Keratinocyte (primary cell): ENCODE results near the gene SMNDC1. TPM values are rescaled to one million over a fixed set of nuclear protein-coding genes. Genes with fewer than 3 reads are reported as not detected.

Experiments
- DNase-seq: peaks from one replicate; pipeline ENCODE4 v3.0.0-alpha.2; 2011; ENCODE audit warnings: low read depth, missing footprints, low spot score
- FAIRE-seq: peaks from 2 replicates; lab custom pipeline; 2011; peaks lifted over from hg19 to GRCh38; lab: Jason Lieb, UNC
- H2AFZ ChIP-seq: 2 replicates; pipeline ENCODE4 v1.6.0; 2012; ENCODE audit warnings: low read length, control low read depth, inconsistent platforms; ENCODE audit not compliant: control insufficient read depth
- H3K27ac ChIP-seq: 2 replicates; pipeline ENCODE4 v1.5.1; 2011; ENCODE audit warnings: low read length; ENCODE audit not compliant: control insufficient read depth, insufficient read depth
- H3K27me3 ChIP-seq: 3 replicates; pipeline ENCODE4 v1.6.0; 2011; ENCODE audit warnings: low read length; ENCODE audit not compliant: control insufficient read depth, insufficient read depth; ENCODE audit errors: extremely low read depth
- H3K36me3 ChIP-seq, 2 experiments: 2 replicates in 1 of 2; 3 replicates in 1 of 2; pipeline ENCODE4 v1.5.1; 2011; ENCODE audit warnings: low read length in 2 of 2, mild to moderate bottlenecking in 1 of 2; ENCODE audit not compliant: control insufficient read depth in 2 of 2, insufficient read depth in 2 of 2; ENCODE audit errors: extremely low read depth in 1 of 2
- H3K4me1 ChIP-seq: 3 replicates; pipeline ENCODE4 v1.5.1; 2011; ENCODE audit warnings: low read length; ENCODE audit not compliant: control insufficient read depth, insufficient read depth; ENCODE audit errors: extremely low read depth
- H3K4me2 ChIP-seq: 3 replicates; pipeline ENCODE4 v1.6.0; 2011; ENCODE audit warnings: low read depth, low read length; ENCODE audit not compliant: control insufficient read depth, insufficient read depth; ENCODE audit errors: extremely low read depth
- H3K4me3 ChIP-seq, 3 experiments: fragments of 200-600 bp in 1 of 3; sonication (generic) in 1 of 3; 2 replicates in 2 of 3; 3 replicates in 1 of 3; pipeline ENCODE4 v1.5.1; 2011 to 2016; ENCODE audit warnings: low read length in 3 of 3, mild to moderate bottlenecking in 3 of 3, control low read depth in 2 of 3, inconsistent platforms in 1 of 3, low read depth in 1 of 3, mixed read lengths in 1 of 3, mixed run types in 1 of 3, moderate library complexity in 1 of 3; ENCODE audit not compliant: control insufficient read depth in 2 of 3, insufficient read depth in 2 of 3; ENCODE audit errors: extremely low read depth in 1 of 3
- H3K79me2 ChIP-seq: 2 replicates; pipeline ENCODE4 v1.6.0; 2012; ENCODE audit warnings: low read length; ENCODE audit not compliant: control insufficient read depth, insufficient read depth
- H3K9ac ChIP-seq: 3 replicates; pipeline ENCODE4 v1.6.0; 2011; ENCODE audit warnings: low read length; ENCODE audit not compliant: control insufficient read depth, insufficient read depth; ENCODE audit errors: extremely low read depth
- H3K9me1 ChIP-seq: 3 replicates; pipeline ENCODE4 v1.6.0; 2011; ENCODE audit warnings: low read length; ENCODE audit not compliant: control insufficient read depth, insufficient read depth; ENCODE audit errors: extremely low read depth
- H3K9me3 ChIP-seq: 2 replicates; pipeline ENCODE4 v1.5.1; 2012; ENCODE audit warnings: low read depth, low read length; ENCODE audit not compliant: control insufficient read depth
- H4K20me1 ChIP-seq: 3 replicates; pipeline ENCODE4 v1.6.0; 2011; ENCODE audit warnings: low read length; ENCODE audit not compliant: control insufficient read depth, insufficient read depth; ENCODE audit errors: extremely low read depth
- EZH2 ChIP-seq: IDR thresholded peaks from one replicate; pipeline ENCODE4 v1.6.1; 2012; ENCODE audit warnings: inconsistent platforms, mild to moderate bottlenecking, low read length, moderate library complexity
- dilution Hi-C: fragments of 300-500 bp; cut with MboI; formaldehyde crosslinking; loops from one replicate; pipeline ENCODE4 v1.7.0; 2020; ENCODE audit warnings: low sequenced_read_pairs; ENCODE audit not compliant: extremely low pct_ligation_motif_present
- polyA plus RNA-seq, 5 experiments: library from polyadenylated mRNA; depleted of rRNA in 3 of 5; stranded (reverse) in 3 of 5; stranded (forward) in 1 of 5; unstranded in 1 of 5; fragments of >200 nt; gene quantifications; 1 replicate in 1 of 5; 2 replicates in 3 of 5; 3 replicates in 1 of 5; pipeline versions ENCODE4 v1.2.1 to v1.2.3, GENCODE V29; 2011 to 2012; ENCODE audit warnings: missing spikeins in 2 of 5, low read depth in 1 of 5, low replicate concordance in 1 of 5
- TF ChIP-seq, protein P1 (sequence below), 3 experiments: IDR thresholded peaks in 1 of 3; conservative IDR thresholded peaks in 1 of 3; optimal IDR thresholded peaks in 1 of 3; 2 replicates in 2 of 3; 3 replicates in 1 of 3; pipeline versions ENCODE3 to v1.5.1; 2011; ENCODE audit warnings: low read length in 3 of 3, mild to moderate bottlenecking in 3 of 3, moderate library complexity in 2 of 3, control low read depth in 1 of 3, inconsistent platforms in 1 of 3; ENCODE audit not compliant: insufficient read depth in 2 of 3; ENCODE audit errors: extremely low read depth in 1 of 3

SMNDC1 gene
- polyA plus RNA-seq, 1 donor (not counting 4 experiments of a cell fraction or from before 2014, with no cell fraction given) = 19.8 TPM

DNA sequence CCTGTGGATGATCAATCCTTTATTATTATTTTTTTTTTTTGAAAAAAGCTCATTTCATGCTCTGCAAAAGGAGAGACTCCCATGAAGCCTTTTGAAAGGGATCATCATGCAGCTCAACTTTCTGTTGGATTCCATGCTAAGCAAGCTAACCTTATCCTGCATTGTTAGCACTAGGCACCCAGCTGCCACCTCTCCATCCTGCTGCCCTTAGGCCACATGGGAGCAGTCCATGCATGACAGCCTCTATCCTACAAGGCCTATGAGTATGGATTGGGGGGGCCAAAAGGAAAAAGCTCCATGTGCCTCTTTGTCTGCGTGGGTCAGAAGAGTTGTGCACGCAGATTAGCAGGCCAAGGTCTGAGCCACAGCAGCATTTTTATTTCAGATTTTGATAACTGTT is 19.2 kb downstream of the SMNDC1 start:
- DNase-seq = no peak
- Histone ChIP-seq H3K4me1 (no peaks in the 10 kb centered on the region), H3K4me3 (no peak overlapping the region), H3K9me1 (no peaks in the 10 kb centered on the region), H3K27ac (no peak overlapping the region), H3K9me3 (no peaks in the 10 kb centered on the region), H3K9ac (no peak overlapping the region), H4K20me1 (no peaks in the 10 kb centered on the region), H2AFZ (no peak overlapping the region), H3K79me2 (no peaks in the 10 kb centered on the region), H3K36me3 (peaks cover 0 to 2% of the 10 kb centered on the region in 2 experiments), H3K4me2 (no peak overlapping the region), H3K27me3 (no peaks in the 10 kb centered on the region)
- TF ChIP-seq, protein P1, sequence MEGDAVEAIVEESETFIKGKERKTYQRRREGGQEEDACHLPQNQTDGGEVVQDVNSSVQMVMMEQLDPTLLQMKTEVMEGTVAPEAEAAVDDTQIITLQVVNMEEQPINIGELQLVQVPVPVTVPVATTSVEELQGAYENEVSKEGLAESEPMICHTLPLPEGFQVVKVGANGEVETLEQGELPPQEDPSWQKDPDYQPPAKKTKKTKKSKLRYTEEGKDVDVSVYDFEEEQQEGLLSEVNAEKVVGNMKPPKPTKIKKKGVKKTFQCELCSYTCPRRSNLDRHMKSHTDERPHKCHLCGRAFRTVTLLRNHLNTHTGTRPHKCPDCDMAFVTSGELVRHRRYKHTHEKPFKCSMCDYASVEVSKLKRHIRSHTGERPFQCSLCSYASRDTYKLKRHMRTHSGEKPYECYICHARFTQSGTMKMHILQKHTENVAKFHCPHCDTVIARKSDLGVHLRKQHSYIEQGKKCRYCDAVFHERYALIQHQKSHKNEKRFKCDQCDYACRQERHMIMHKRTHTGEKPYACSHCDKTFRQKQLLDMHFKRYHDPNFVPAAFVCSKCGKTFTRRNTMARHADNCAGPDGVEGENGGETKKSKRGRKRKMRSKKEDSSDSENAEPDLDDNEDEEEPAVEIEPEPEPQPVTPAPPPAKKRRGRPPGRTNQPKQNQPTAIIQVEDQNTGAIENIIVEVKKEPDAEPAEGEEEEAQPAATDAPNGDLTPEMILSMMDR (optimal IDR thresholded peaks at IDR 0.05 in 1 of 3, IDR thresholded peaks at IDR 0.05 in 1 of 3, conservative IDR thresholded peaks at IDR 0.05 in 1 of 3; ENCODE audit: extremely low read depth in 1 of 3, insufficient read depth in 2 of 3, low read length in 3 of 3) = no peak
- no peak for TF ChIP-seq EZH2
- dilution Hi-C loops = loop anchor here (25.0 kb wide), 1 partner anchor 148 kb away; no protein-coding TSS in a partner anchor
- no peak for FAIRE-seq

DNA sequence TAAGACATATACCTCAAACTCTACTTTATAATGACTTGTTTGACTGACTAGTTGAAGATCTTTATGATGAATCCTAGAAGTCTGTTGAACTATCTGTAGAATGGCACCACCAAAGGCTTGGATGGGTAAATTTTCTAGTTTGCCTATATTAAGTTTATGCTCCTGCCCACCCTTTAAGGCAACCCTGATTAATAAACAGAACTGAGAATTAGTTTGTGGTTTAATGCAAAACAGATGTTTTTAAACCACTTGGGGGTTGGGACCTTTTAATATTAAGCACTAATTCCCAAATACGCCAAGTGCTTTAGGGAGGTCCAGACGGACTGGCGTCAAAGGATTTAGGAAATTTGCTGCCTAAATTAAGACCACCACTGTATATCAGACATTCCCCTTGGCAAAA is 20.5 kb downstream of the SMNDC1 start:
- dilution Hi-C loops = loop anchor here (25.0 kb wide), 1 partner anchor 147 kb away; no protein-coding TSS in a partner anchor

More for the DNA sequence above, 20.5 kb downstream of the SMNDC1 start:
- no peaks in the 10 kb centered on the region for H3K27me3 ChIP-seq
- H3K27ac ChIP-seq = no peak overlapping the region
- H3K9me3 ChIP-seq = no peaks in the 10 kb centered on the region
- no peak for TF ChIP-seq EZH2
- TF ChIP-seq, protein P1 (optimal IDR thresholded peaks at IDR 0.05 in 1 of 3, IDR thresholded peaks at IDR 0.05 in 1 of 3, conservative IDR thresholded peaks at IDR 0.05 in 1 of 3; ENCODE audit: extremely low read depth in 1 of 3, insufficient read depth in 2 of 3, low read length in 3 of 3) = no peak
- no peaks in the 10 kb centered on the region for H4K20me1 ChIP-seq
- FAIRE-seq (no peak), DNase-seq (no peak)
- H3K4me1 ChIP-seq = no peaks in the 10 kb centered on the region
- peaks cover 0 to 2% of the 10 kb centered on the region in 2 experiments for H3K36me3 ChIP-seq
- no peak overlapping the region for H2AFZ ChIP-seq
- H3K4me2 ChIP-seq = no peak overlapping the region
- no peaks in the 10 kb centered on the region for H3K9me1 ChIP-seq
- no peak overlapping the region for H3K4me3 ChIP-seq
- H3K79me2 ChIP-seq = no peaks in the 10 kb centered on the region
- no peak overlapping the region for H3K9ac ChIP-seq
